ENCODE results near the gene HTT.

GRCh38 chr4:3189459-3189858 is 115.0 kb downstream of the HTT start:
- TF ChIP-seq ATF2 (CRISPR knock-in tag; IDR thresholded peaks at IDR 0.05; ENCODE audit: borderline replicate concordance, low read depth) (no peak), CREB1 (CRISPR knock-in tag; IDR thresholded peaks at IDR 0.05) (no peak), NR2C2 (CRISPR knock-in tag; IDR thresholded peaks at IDR 0.05) (no peak), CTCF (IDR thresholded peaks at IDR 0.05) (no peak), ZNF121 (CRISPR knock-in tag; IDR thresholded peaks at IDR 0.05) (no peak), RELA (CRISPR knock-in tag; IDR thresholded peaks at IDR 0.05; ENCODE audit: borderline replicate concordance) (no peak)

All from WTC11 (cell line).